Common myeloid progenitor, CD34-positive (primary cell): ENCODE data around the gene PIP4K2A. TPM values are rescaled to one million over a fixed set of nuclear protein-coding genes. Genes with fewer than 3 reads are reported as not detected.

Experiments
- CTCF ChIA-PET: fragments of 350-600 bp; sonication (Branson Sonifier 250); formaldehyde crosslinking; loops from one replicate; lab custom pipeline; 2021; ENCODE audit warnings: antibody characterized with exemption; lab: Charles Lee
- POLR2A ChIA-PET: fragments of 350-600 bp; sonication (Branson Sonifier 250); formaldehyde crosslinking; loops from one replicate; lab custom pipeline; 2021; ENCODE audit warnings: antibody characterized with exemption; lab: Charles Lee
- DNase-seq, 3 donors: peaks; one replicate each; pipeline versions ENCODE4 v3.0.0 to v3.0.0-alpha.2; 2013
- H3K27ac ChIP-seq, 2 experiments: 1 replicate in 1 of 2; 2 replicates in 1 of 2; pipeline ENCODE4 v1.7.0; 2013; ENCODE audit warnings: inconsistent platforms in 2 of 2, low read length in 2 of 2, mild to moderate bottlenecking in 2 of 2, low read depth in 1 of 2, moderate library complexity in 1 of 2; ENCODE audit not compliant: severe bottlenecking in 2 of 2, insufficient read depth in 1 of 2, poor library complexity in 1 of 2
- H3K27me3 ChIP-seq, 5 experiments: replicated peaks in 2 of 5; 1 replicate in 3 of 5; 2 replicates in 2 of 5; pipeline versions ENCODE4 v1.6.1 to v1.7.0; 2013; ENCODE audit warnings: low read length in 4 of 5, mild to moderate bottlenecking in 2 of 5, moderate library complexity in 2 of 5, inconsistent platforms in 1 of 5; ENCODE audit not compliant: insufficient read depth in 5 of 5, control insufficient read depth in 4 of 5
- H3K36me3 ChIP-seq, 4 experiments: 1 replicate in 2 of 4; 2 replicates in 2 of 4; pipeline versions ENCODE4 v1.6.1 to v1.7.0; 2013; ENCODE audit warnings: low read length in 3 of 4, control low read depth in 1 of 4, mild to moderate bottlenecking in 1 of 4; ENCODE audit not compliant: control insufficient read depth in 4 of 4, insufficient read depth in 4 of 4
- H3K4me1 ChIP-seq, 4 experiments: 1 replicate in 3 of 4; 2 replicates in 1 of 4; pipeline versions ENCODE4 v1.6.1 to v1.7.1; 2013; ENCODE audit warnings: low read length in 3 of 4, mild to moderate bottlenecking in 3 of 4, control low read depth in 1 of 4, inconsistent platforms in 1 of 4, moderate library complexity in 1 of 4; ENCODE audit not compliant: control insufficient read depth in 4 of 4, insufficient read depth in 4 of 4; ENCODE audit errors: control extremely low read depth in 1 of 4
- H3K4me3 ChIP-seq, 7 experiments: 1 replicate in 4 of 7; 2 replicates in 3 of 7; pipeline versions ENCODE4 v1.5.1 to v1.7.0; 2013; ENCODE audit warnings: mild to moderate bottlenecking in 7 of 7, low read length in 6 of 7, moderate library complexity in 6 of 7, inconsistent platforms in 2 of 7, low read depth in 2 of 7, control low read depth in 1 of 7; ENCODE audit not compliant: insufficient read depth in 4 of 7, control insufficient read depth in 1 of 7; ENCODE audit errors: extremely low read depth in 1 of 7
- H3K9me3 ChIP-seq, 5 experiments: 1 replicate in 4 of 5; 2 replicates in 1 of 5; pipeline versions ENCODE4 v1.6.1 to v1.7.1; 2013; ENCODE audit warnings: low read length in 4 of 5, mild to moderate bottlenecking in 2 of 5, inconsistent platforms in 1 of 5, low read depth in 1 of 5, moderate library complexity in 1 of 5; ENCODE audit not compliant: control insufficient read depth in 4 of 5, insufficient read depth in 2 of 5; ENCODE audit errors: control extremely low read depth in 1 of 5
- WGBS: methylation state at CpG from one replicate; pipeline ENCODE4 v1.1.5; 2013; ENCODE audit not compliant: insufficient coverage; 5-methylcytosine and 5-hydroxymethylcytosine counted together
- polyA plus RNA-seq: library from polyadenylated mRNA; unstranded; fragments of 120-200 nt; gene quantifications from one replicate; pipeline ENCODE4 v1.2.1, GENCODE V29; 2013

Gene PIP4K2A
- polyA plus RNA-seq: 65.8 TPM

DNA sequence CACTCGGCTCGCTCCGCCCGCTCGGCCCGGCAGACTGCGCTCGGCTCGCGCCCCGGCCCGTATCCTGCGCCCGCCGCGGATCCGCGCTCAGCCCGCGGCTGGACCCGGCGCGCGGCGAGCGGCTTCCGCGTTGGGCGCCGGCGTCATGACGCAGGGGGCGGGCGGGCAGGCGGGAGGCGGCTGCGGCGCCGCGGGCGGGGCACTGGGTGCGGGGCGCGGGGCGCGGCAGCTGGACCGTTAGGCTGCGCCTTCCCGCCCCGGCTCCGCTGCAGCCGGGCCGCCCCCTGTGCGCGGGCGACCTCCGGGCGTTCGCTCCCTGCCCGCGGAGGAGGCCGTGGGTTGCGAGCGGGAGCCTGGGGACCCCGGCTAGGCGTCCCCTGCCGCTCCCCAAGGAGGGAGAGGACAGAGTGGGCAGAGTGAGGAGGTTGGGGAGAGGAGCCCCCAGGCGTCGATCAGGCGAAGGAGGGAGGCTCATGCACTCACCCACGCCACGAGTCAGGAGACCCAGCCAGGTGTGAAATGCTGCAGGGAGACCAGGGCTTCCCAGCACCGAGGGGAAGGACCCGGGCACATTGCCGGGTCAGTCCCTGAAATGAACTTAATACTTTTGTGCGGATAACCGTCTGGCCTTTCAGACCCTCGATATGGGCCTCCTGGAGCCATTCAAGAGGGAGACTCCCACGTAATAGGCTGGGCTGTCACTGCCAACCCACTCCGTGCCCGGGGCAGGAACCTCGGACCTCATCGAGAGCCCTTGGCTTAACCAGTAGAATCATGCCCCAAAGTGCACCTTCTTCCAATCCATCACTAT is at the start of gene PIP4K2A:
TSS of gene PIP4K2A (minus strand) at position 100 of the 811 bp plus-strand sequence. CDS start 252 bp downstream, outside the sequence.
- 10% methylated on average over 79 of the region's 83 CpGs for WGBS
- POLR2A ChIA-PET: interaction anchor here (0.7 to 1.4 kb wide), 2 partner anchors 11 to 32 kb away, joined by 3 to 5 read pairs; no protein-coding TSS in a partner anchor
- Histone ChIP-seq H3K36me3 (no peaks in the 10 kb centered on the region), H3K4me3 (peak within 1 kb of the TSS; percentile 84 to 98 (median 94)), H3K27me3 (no peaks in the 10 kb centered on the region), H3K4me1 (peaks cover 17 to 39% (median 29%) of the 10 kb centered on the region in 4 experiments), H3K27ac (peak within 1 kb of the TSS; percentile 64 to 84), H3K9me3 (no peaks in the 10 kb centered on the region)
- CTCF ChIA-PET: interaction anchor here (1.1 kb wide), 1 partner anchor 59 kb away, joined by 3 read pairs; no protein-coding TSS in a partner anchor
- peak; percentile 67 to 87 (median 81) for DNase-seq

DNA sequence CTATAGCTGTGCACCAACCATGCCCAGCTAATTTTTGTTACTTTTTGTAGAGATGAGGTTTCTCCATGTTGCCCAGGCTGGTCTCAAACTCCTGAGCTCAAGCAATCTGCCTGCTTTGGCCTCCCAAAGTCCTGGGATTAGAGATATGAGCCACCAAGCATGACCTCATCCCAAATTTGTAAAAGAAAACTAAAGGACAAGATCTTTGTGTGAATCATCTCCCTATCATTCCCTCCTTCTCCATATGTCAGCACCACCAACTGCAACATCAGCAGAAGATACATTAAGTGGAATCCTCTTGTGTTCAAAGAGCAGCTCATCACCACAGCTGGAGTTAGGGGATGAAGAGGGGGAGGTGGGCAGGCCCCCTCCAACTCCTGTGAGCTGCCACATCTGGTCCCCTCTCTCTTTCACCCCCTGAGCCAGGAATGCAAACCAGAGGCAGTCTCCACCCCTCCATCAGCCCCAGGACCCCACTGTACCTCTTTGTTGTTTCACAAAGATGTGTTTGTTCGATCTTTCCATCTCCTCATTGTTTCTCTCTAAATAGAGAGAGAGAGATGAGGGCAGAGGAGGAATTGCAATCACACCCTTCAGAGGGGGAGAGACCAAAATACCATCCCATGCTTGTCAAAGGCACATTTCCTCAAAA is 47.3 kb upstream of the PIP4K2A start:
- peaks cover 0 to 4% (median 0%) of the 10 kb centered on the region in 4 experiments for H3K4me1 ChIP-seq
- CTCF ChIA-PET: no interaction called here
- no peaks in the 10 kb centered on the region for H3K36me3 ChIP-seq
- H3K27me3 ChIP-seq: no peaks in the 10 kb centered on the region
- H3K4me3 ChIP-seq: no peak overlapping the region
- no peak overlapping the region for H3K27ac ChIP-seq
- no peaks in the 10 kb centered on the region for H3K9me3 ChIP-seq
- POLR2A ChIA-PET: interaction anchor here (0.6 kb wide), 1 partner anchor 20 kb away, joined by 3 read pairs; no protein-coding TSS in a partner anchor
- no peak for DNase-seq
- WGBS: no CpG with 5 or more reads among the region's 1 CpG

DNA sequence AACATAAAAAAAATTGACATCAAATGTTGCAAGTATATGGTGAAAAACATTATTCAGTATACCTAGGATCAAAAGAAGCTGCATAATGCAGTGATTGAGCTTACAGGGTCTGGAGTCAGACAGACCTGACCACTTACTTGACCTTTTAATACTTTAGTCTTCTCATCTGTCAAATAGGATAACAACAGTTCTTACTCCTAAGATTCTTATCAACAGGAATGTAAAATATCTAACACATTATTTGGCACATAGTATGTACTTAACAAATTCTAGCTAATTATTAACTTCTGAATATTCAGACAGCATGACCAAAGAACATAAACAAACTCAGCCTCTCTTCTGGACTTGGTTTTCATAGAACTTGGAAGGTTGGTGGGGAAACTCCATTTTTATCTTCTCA is 45.6 kb upstream of the PIP4K2A start:
- Histone ChIP-seq H3K27ac (no peak overlapping the region), H3K4me1 (no peaks in the 10 kb centered on the region), H3K4me3 (no peak overlapping the region), H3K9me3 (no peaks in the 10 kb centered on the region), H3K36me3 (no peaks in the 10 kb centered on the region), H3K27me3 (no peaks in the 10 kb centered on the region)
- CTCF ChIA-PET: no interaction called here
- DNase-seq: no peak
- POLR2A ChIA-PET: no interaction called here

DNA sequence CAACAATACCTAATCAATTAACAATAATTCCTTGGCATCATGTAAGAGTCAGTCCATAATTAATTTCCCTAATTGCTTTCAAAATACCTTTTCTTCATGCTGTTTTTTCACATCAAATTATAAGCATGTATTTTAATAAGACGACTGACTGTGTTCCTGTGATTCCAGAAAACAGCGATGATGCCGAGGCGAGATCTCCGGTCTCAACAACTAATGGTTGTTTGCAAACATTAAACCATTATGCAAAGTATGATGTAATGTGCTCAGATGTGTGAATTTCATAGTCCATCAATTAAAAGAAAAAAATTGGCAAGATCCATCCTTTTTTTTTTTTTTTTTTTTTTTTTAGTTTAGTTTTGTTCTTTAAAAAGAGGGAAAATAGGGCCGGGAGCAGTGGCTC is 44.5 kb upstream of the PIP4K2A start:
- H3K36me3 ChIP-seq: no peaks in the 10 kb centered on the region
- no CpG with 5 or more reads among the region's 6 CpGs for WGBS
- CTCF ChIA-PET: no interaction called here
- POLR2A ChIA-PET: no interaction called here
- peaks cover 0 to 5% (median 5%) of the 10 kb centered on the region in 4 experiments for H3K4me1 ChIP-seq
- H3K4me3 ChIP-seq: no peak overlapping the region
- H3K27ac ChIP-seq: no peak overlapping the region
- DNase-seq: no peak
- no peaks in the 10 kb centered on the region for H3K27me3 ChIP-seq
- H3K9me3 ChIP-seq: no peaks in the 10 kb centered on the region

DNA sequence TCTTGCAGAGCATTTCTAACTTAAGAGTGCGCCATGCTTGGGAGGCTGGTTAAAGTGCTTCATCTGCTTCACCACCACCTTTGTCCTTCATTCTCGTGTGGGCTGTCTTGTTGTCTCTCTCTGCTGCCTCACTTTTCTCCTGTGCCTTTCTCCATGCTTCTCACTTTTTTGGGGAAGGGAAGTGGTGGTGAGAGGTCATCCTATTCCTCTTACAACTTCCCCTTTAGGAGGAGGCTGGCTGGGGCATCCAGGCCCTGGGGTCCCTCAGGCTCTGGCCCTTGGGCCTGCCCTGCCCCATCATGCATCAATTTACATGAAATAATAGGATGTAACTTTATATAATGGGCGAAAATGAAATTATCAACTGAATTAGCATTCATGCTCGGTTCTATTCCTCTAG is 39.9 kb upstream of the PIP4K2A start:
- Histone ChIP-seq H3K4me1 (peaks cover 0 to 11% (median 8%) of the 10 kb centered on the region in 4 experiments), H3K4me3 (no peak overlapping the region), H3K27ac (no peak overlapping the region), H3K9me3 (no peaks in the 10 kb centered on the region), H3K27me3 (no peaks in the 10 kb centered on the region), H3K36me3 (no peaks in the 10 kb centered on the region)
- no peak for DNase-seq
- ChIA-PET CTCF (no interaction called here), POLR2A (no interaction called here)
- WGBS: 100% methylated on average over 2 of the region's 4 CpGs

DNA sequence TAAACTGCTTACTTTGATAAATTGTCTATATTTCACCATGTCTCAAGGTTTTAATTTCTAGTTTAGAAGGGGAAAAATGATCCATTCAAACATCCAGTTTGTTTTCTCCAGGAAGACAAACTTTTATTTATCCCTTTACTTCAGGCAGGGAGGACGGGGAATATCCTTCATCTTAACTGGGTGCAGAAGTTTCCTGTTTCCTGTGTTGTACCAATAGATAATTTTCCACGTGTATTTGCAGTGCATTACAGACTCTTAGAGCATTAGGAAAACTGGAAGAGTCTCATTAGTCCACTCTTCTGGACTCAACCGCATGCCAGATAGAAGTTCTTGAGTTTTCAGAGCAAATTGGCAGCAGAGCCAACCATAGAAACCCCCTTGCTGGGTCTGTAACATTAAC is 39.4 kb upstream of the PIP4K2A start:
- H3K9me3 ChIP-seq: no peaks in the 10 kb centered on the region
- no peak overlapping the region for H3K27ac ChIP-seq
- CTCF ChIA-PET: no interaction called here
- H3K36me3 ChIP-seq: no peaks in the 10 kb centered on the region
- peaks cover 0 to 11% (median 8%) of the 10 kb centered on the region in 4 experiments for H3K4me1 ChIP-seq
- 0% methylated on average over 1 of the region's 3 CpGs for WGBS
- no peak overlapping the region for H3K4me3 ChIP-seq
- POLR2A ChIA-PET: no interaction called here
- DNase-seq: peak in 1 of 3 donors; percentile 12
- no peaks in the 10 kb centered on the region for H3K27me3 ChIP-seq
